PC-9 (cell line): Measurements from ENCODE around the gene LCN9.
"Not testable (repeated sequence)": the region's sequence is repeated elsewhere in the genome, so short reads cannot be mapped to it uniquely, and the experiment has no call there.

ENCODE experiments used
- EZH2 ChIP-seq: fragments of 200-600 bp; sonication (generic); IDR thresholded peaks from 2 replicates; pipeline ENCODE4 v1.8.0; 2017; ENCODE audit warnings: antibody characterized with exemption, low read depth
- TF ChIP-seq, protein P1 (sequence below): fragments of 200-600 bp; sonication (generic); conservative IDR thresholded peaks from 2 replicates; pipeline ENCODE4 v1.6.1; 2017; ENCODE audit warnings: mixed run types, antibody characterized with exemption, mild to moderate bottlenecking, moderate library complexity

DNA sequence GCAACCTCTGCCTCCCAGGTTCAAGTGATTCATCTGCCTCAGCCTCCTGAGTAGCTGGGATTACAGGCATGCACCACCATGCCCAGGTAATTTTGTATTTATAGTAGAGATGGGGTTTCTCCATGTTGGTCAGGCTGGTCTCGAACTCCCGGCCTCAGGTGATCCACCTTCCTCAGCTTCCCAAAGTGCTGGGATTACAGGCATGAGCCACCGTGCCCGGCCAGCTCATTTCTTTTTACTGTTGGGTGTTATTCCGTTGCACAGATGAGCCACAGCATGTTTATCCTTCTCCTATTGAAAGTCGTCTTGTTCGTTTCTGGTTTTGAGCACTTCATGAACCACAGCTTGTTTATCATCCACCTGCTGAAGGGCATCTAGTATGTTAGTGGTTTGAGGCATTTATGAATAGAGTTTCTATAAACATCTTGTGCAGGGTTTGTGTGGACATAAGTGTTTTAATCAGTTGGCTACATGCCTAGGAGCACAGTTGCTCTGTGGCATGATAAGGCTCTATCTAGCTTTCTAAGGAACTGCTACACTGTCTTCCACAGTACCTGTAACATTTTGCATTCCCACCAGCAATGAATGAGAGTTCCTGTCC lies 26.1 kb upstream of the LCN9 start:
- TF ChIP-seq, protein P1, sequence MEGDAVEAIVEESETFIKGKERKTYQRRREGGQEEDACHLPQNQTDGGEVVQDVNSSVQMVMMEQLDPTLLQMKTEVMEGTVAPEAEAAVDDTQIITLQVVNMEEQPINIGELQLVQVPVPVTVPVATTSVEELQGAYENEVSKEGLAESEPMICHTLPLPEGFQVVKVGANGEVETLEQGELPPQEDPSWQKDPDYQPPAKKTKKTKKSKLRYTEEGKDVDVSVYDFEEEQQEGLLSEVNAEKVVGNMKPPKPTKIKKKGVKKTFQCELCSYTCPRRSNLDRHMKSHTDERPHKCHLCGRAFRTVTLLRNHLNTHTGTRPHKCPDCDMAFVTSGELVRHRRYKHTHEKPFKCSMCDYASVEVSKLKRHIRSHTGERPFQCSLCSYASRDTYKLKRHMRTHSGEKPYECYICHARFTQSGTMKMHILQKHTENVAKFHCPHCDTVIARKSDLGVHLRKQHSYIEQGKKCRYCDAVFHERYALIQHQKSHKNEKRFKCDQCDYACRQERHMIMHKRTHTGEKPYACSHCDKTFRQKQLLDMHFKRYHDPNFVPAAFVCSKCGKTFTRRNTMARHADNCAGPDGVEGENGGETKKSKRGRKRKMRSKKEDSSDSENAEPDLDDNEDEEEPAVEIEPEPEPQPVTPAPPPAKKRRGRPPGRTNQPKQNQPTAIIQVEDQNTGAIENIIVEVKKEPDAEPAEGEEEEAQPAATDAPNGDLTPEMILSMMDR = not testable (repeated sequence)
- not testable (repeated sequence) for TF ChIP-seq EZH2
